GM18508 (cell line): ENCODE data around the gene KRT15.

ENCODE experiments used
- ATAC-seq: cut with Tn5 transposase; IDR thresholded peaks from one replicate; pipeline ENCODE4 v1.9.1; 2021; ENCODE audit warnings: moderate number of reproducible peaks; ENCODE audit not compliant: insufficient read depth, unreplicated experiment

Gene KRT15

DNA sequence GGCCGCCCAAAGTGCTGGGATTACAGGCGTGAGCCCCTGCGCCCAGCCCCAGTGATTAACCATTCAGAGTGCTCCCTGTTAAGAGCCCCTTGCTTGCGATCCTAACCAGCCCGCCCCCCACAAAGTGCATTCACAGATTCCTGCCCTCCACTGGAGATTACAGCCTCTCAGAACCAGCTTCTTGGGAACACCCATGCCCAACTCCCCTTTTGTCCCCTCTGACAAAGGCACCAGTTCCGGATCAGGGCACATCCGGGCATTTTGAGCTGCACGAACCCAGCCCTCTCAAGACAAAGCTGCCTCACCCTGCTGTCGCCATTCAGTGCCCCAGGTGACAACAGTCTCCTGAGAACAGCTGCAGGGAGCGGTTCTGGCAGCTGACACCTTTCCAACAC, 10.3 kb upstream of the KRT15 start:
- ATAC-seq, result no peak

DNA sequence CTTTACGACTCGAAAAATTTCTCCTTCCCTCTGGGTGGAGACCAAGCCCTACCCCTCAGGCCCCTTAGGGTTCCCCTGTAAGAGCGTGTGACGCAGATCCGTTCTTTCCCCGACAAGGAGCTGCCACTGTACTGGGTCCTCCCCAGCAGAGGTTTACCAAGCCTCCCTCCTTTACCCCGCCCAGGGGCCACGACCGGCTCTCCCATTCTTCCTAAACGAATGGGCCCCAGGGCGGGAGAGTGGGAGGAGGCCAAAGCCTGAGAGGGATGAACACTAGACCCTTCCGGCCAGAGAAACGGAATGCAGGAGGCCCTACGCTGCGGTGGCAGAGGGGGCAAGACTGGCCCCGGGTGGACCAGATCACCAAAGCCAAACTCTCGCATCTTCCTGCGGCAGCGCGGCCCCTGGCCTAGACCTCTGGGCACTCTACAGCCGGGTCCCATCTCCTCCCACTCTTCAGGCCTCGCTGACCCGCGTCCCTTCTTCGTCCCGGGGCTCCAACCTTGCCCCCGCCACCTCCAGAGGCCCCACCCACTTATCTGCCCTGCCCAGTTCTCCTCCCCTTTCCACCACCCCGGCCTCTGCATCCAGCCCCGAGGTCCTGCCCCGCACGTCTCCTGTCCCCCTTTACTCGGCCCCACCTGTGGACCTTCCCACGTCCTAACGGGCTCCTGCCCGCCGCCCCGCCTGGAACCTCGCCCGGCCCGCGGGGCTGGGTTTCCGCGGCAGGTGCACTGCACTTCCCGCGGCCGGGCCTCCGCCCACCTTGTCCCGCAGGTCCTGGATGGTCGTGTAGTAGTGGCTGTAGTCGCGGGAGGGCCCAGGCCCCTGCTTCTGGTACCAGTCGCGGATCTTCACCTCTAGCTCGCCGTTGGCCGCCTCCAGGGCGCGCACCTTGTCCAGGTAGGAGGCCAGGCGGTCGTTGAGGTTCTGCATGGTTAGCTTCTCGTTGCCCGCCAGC, 8.7 kb upstream of the KRT15 start:
- ATAC-seq, result no peak

DNA sequence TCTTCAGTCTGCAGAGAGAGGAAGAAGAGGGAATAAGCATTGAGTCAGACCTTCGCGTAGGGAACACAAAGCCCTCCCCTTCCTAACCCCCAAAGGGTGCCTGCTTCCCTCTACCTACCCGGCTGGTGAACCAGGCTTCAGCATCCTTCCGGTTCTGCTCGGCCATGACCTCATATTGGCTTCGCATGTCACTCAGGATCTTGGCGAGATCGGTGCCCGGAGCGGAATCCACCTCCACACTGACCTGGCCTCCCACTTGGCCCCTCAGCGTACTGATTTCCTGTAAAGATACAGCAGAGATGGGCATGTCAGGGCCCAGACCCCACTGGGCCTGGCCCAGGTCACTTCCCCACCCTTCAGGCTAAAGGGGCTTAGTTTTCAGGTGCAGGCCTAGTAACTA, 5.6 kb upstream of the KRT15 start:
- no peak for ATAC-seq

DNA sequence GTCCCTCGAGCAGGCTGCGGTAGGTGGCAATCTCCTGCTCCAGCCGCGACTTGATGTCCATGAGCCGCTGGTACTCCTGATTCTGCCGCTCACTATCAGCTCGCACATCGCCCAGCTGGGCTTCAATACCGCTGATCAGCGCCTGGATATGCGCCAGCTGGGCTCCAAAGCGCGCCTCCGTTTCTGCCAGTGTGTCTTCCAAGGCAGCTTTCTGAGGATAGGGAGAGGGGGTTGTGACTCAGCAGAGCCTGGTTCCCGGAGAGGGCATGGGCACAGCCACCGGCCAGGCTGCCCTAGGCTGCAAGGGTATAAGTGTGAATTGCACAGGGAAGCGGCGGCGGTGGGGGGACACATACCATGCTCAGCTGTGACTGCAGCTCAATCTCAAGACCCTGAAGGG, 5.1 kb upstream of the KRT15 start:
- ATAC-seq, result no peak

DNA sequence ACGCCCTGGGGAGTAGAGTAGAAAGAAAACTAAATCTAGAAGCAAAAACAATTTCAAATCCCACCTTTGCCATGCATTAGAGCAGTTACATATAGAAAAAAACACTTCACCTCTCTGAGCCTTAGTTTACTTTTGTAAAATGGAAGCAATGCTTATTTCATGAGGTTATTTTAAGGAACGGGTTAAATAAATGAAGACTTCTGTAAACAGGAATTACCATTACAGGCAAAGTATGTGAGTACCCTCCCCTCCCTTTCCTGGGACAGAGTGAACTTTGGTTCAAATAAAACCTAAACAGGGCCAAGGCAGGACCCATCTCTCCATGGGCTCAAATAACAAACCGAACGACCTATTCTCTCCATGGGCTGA, 4.5 kb upstream of the KRT15 start:
- no peak for ATAC-seq

DNA sequence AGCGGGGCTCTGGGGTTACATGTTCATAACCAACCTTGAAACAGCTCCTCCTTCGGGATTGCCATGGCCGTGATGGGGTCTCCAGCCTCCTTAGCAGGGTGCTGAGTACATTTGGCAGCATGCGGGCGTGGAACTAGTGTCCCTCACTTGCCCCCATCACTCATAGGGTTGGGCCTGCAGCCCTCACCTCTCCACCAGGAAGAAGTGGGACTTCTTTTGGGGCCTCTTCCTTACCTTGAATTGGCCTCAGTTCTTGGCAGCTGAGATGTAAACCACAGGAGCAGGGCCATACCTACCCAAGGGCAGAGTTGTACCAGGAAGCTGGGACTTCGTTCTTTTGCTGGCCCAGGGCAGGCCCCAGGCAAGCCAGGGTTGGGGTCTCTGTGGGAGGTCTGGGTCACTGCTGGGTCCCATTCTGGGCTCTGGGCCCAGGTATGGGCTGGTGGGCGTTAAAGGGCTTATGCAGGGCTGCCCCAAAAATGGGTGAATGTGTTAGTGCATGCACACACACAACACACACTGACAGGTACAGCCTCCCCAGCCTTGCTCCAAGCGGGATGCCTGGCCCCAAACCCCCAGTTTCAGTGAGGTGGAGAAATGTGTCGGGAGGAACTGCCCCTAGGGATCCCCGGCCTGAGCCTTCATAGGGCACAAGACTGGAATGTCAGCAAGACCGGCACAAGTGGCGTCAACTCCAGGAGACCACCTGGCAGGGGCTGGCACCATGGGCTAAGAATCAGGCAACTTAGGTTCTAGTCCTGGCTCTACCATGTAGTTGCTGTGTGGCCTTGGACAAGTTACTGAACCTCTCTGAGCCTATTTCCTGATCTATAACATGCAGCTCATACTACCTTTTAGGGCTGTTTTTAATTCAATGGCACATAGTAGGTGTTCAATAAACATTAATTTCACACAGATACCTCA, 3.9 kb upstream of the KRT15 start:
- no peak for ATAC-seq

DNA sequence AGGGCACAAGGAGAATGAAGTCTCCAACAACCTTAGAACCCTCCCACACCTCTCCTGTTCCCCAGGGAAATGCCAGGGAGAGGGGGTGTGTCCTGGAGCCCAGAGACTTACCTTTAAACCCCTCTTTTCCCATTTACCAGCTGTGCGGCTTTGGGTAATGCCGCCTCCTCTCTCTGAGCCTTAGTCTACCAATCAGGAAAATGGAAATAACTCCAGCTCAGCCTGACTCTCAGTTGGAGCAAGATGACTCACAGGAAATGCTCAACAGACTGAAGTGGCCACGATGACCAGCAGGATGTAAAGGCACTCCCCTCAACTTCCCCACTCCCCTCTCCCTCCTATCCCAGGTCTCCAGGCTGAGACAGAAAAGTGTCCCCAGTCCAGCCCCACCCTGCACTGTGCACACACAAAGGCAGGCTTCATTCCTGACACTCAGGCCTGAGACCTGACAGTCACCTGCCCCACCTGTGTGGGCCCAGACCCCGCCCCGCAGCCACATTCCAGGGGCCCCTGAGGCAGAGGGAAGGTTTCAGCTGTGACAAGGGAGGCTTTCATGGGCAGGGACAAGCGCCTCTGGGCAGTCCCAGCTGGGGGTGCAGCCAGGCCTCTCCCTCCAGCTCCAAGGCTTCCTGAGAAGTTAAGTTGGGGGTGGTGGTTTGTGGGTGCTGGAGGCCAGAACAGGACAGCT, 3.0 kb upstream of the KRT15 start:
- ATAC-seq, result no peak

DNA sequence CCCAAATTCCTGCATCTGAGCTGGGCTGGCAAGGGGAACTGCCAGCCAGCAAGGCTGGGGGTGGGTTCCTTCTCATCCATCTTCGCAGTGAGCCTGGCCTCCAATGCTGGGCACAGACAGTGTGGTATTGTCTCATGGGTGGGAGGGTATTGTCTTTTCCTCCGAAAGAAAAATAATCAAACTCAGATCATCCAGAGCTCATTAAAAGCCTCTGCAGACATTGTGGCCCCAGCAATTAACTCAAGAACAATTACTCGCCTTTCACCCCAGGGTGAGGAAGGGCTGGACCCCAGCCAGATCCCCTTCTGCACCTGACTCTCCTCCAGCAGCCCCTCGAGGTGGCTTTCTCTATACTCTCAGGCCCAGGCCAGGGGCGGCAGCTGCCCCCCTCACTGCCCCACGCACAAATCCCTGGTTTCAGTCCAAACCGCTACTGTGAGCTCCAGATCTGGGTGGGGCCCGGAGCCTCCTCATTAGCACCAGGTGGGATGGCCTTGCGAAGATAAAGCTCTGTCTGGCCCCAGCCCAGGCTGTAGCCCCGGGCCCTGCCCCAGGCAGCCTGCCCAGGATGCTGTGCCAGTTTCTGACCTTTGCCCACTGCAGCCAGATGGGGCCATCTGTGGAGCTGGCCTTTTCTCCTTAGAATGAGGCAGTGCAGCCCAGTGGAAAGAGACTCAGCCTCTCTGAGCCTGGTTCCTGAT, 2.3 kb upstream of the KRT15 start:
- ATAC-seq, result no peak

DNA sequence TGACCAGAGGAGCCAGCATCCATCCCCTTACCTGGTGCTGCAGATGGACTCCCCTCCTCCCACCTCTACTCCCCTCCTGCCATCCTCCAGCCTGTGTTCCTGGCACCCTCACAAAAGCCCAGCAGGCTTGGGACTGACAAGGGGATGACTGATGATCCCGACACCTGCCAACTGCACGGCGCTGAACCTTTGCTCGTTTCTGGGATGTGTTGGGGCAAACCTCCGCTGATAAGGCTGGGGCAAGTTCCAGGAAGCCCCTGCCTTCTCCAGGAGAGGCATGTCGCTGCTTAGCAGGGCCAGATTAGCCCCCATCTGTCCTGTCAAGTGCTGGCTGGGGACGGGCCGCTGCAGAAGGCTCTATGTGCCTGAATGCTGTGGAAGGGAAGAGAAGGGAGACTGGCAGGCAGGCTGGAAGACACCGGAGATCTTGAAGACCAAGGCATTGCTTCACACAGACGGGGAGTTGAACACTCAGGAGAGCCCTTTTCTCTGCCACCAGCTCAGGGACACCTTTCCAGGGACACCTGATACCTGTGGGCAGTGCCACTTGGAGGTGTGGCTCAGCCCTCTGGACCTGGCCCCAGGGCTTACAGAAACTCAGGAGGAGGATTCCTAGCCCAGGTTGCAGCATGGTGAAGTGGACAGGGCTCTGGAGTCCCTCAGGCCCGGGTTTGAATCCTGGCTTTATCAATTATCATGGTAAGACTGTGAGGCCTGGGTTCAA, 973 bp upstream of the KRT15 start:
- ATAC-seq, result no peak

DNA sequence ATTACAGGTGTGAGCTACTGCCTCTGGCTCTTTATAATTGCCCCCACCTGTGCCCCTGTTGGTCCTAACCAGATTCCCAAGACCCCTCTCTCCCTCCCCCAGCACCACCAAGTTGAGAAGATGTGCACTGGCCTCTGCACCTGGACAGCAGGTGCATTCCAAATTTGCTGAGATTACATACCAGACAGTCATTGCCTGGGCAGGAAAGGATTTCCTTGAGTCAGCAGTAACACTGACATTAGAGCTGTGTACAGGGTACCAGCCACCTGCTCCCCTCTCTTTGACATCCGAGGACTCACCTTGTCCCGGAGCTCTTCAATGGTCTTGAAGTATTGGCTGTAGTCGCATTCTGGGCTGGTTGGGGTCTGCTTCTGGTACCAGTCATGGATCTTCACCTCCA, 659 bp downstream of the KRT15 start:
- ATAC-seq, result no peak

DNA sequence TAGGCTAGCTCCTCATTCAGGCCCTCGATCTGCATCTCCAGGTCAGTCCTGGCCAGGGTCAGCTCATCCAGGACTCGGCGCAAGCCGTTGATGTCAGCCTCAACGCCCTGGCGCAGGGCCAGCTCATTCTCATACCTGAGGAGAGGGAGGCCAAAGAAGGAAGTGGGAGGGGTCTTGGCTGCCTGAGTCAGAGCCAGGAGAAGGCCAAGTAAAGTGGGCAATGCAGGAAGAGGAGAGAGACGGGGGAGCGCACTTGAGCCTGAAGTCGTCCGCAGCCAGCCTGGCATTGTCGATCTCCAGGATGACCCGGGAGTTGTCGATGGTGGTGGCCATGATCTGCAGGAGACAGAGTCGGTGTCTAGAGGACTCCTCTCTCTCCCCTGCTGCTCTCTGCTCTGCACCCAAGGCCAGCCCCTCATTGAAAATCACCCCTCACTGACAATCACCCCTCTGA, 1.8 kb downstream of the KRT15 start:
- ATAC-seq, result no peak

DNA sequence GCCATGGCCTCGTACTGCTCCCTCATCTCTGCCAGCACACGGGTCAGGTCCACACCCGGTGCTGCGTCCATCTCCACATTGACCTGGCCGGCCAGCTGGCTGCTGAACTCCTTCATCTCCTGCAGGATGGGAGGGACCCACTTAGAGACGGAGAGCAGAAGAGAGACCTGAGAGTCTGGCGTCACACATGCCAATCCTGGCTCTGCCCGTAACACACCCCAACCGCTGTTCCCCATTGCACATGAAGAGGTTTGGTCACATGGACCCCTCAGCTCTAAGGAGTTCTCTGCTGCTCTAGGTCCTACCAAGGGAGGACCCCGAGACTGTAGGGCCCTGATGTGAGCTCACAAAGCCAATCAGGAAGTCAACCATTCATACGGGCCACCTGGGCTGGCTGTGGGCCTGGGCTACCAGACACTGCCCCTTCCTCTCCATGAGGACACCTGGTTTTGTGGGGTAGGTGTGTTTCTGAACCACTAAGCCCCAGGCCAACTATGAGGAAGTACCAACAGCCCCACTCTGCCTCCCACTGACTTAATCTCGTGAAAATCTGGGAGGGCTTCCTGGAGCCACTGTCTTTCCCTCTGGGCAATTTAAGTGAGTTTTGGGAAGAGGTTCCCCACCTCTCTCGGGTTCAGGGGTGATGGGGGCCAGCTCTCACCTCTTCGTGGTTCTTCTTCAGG, 2.4 kb downstream of the KRT15 start:
- no peak for ATAC-seq

DNA sequence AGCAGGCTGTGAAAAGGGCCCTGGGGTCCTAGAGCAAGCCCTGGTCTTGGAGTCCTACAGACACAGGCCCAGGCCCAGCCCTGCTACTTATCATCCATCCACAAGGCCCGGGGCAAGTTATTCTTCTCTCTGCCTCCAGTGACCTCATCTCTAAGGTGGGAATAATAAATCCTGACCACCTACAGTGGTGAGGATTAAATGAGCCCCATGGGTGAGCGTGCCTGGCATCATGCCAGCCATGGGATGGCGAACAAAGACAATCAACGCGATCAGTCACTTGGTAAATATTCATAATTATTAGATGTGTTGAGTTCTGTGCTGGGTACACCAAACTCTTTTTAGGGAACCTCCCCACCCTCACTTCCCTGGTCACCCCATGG, 5.5 kb downstream of the KRT15 start:
- no peak for ATAC-seq

DNA sequence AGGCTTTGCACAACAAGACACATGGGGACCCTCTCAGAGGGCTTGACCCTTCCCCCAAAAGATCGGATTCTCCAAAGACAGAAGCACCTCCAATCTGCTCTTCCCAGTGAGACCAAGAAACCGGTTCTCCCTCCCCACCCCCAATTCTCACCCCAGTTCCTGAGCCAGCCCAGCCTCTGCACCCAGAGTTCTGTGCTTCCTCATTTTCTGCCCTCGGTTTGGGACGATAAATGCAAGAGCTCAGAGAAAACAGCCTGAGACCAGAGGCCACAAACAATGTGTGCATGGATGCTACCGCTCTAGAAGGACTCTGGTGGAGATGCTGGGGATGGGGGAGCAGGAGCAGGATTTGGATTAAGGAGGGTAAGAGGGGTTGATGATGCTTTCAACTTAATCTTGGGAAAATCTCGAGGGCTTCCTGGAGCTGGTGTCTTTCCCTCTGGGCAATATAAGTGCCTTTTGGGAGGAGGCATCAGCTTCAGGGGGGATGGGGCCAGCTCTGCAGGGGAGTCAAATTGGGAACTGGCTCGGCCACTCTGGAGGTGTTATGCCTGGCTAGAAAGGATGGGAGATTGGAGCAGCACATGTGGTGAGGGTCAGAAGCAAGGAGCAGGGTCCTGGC, 6.0 kb downstream of the KRT15 start:
- ATAC-seq, result no peak

DNA sequence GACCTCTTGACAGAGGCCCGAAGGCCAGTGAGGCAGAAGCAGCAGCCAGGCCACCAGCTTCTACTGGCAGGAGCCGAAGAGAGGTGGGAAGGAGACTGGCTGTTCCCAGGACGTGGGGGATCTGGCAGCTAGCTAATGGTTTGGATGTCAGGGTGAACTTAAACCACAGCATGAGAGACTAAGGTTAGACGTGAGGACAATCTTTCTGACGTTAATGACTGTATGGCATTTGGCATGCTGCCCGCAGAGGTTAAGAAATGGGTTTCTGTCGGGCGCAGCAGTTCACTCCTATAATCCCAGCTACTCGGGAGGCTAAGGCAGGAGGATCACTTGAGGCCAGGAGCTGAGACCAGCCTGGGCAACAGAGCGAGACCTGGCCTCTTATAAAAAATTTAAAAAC, 7.0 kb downstream of the KRT15 start:
- no peak for ATAC-seq

DNA sequence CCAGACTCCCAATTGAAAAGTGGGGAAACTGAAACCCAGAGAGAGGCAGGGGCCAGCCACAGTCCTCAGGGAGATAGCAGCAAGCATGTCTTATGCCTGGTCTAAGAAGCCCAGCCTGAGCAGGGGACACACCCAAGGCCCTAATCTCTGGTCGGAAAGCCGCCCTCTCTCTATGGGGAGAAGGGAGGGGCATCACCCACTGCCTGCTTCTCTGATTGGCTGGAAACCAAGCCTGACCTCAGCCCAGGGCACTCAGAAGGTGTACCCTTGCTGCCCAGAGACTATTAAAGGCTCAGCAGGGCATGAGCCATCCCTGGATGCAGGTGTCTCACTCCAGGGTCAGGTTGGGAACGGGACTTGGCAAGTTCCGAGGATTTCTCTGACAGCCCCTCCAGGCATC, 7.6 kb downstream of the KRT15 start:
- ATAC-seq, result no peak

DNA sequence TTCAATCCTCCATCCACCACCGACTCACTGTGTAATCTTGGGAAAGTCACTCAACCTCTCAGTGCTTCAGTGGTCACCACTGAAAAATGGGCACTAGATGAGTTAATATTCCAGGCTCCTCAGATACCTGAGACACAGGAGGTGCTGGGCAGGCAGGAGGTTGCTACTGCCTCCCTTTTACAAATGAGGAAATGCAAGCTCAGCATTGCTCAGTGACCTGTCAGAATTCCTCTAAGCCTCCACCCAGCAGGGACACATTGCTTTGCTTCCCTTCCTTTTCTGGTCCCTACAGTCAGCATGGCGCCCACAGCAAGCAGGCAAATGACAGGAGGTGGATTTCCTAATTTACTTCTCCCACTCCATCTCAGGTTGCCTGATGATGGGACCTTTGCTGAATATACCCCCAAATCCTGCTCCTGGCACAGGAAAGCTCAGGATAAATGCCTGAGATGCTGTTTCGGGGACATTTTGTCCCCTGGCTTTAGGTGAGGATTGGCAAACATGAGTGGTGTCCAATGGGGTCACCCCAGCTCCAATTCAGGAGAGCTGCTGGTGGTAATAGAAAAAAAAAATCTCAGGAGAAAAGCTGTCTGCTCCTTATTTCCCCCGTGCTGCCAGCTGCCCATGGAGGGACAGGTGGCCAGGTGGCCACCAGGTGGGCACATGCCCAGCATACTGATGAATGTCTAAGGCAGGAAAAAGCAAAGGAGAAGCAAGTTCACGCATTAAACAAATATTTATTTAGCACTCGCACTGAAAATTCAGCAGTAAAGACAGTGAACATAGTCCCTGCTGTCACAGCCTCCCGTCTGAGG, 8.2 kb downstream of the KRT15 start:
- no peak for ATAC-seq
